Activated CD4-positive, alpha-beta T cell treated with anti-CD3 and anti-CD28 coated beads for 36 hours (primary cell): ENCODE results near the gene MRPL4. TPM values are rescaled to one million over a fixed set of nuclear protein-coding genes. Genes with fewer than 3 reads are reported as not detected.
"Not testable (repeated sequence)": the region's sequence is repeated elsewhere in the genome, so short reads cannot be mapped to it uniquely, and the experiment has no call there.

Source experiments
- ATAC-seq: fragments of 200-7000 bp; cut with Tn5 transposase; one replicate; pipeline ENCODE4 v1.10.0; 2021; ENCODE audit warnings: mild to moderate bottlenecking, moderate library complexity
- CTCF ChIA-PET: fragments of 350-600 bp; sonication (Branson Sonifier 250); formaldehyde crosslinking; loops from one replicate; lab custom pipeline; 2021; ENCODE audit warnings: antibody characterized with exemption; lab: Charles Lee
- POLR2A ChIA-PET: fragments of 350-600 bp; sonication (Branson Sonifier 250); formaldehyde crosslinking; loops from one replicate; lab custom pipeline; 2021; ENCODE audit warnings: antibody characterized with exemption, inconsistent platforms; lab: Charles Lee
- DNase-seq: peaks from one replicate; pipeline ENCODE4 v3.0.0-alpha.2; 2020
- H3K27ac Mint-ChIP-seq: one replicate; pipeline ENCODE4 v1.8.0; 2021; ENCODE audit warnings: mixed read lengths
- H3K27me3 Mint-ChIP-seq: one replicate; pipeline ENCODE4 v1.8.0; 2021; ENCODE audit warnings: mixed read lengths
- H3K36me3 Mint-ChIP-seq: one replicate; pipeline ENCODE4 v1.8.0; 2021; ENCODE audit warnings: low read depth, mixed read lengths
- H3K4me1 Mint-ChIP-seq: one replicate; pipeline ENCODE4 v1.8.0; 2021; ENCODE audit warnings: mixed read lengths
- H3K4me3 Mint-ChIP-seq: one replicate; pipeline ENCODE4 v1.8.0; 2021; ENCODE audit warnings: mild to moderate bottlenecking, moderate library complexity, mixed read lengths
- H3K9me3 Mint-ChIP-seq: one replicate; pipeline ENCODE4 v1.8.0; 2021; ENCODE audit warnings: low read depth, mixed read lengths
- intact Hi-C, 2 experiments: fragments of 100-400 bp; cut with DNase I in 1 of 2; cut with micrococcal nuclease in 1 of 2; formaldehyde crosslinking; loops; one replicate each; pipeline versions ENCODE4 v1.14.2 to v1.15.1; 2022 to 2024; cut with DNase I, micrococcal nuclease
- total RNA-seq, 2 experiments: library from RNA; stranded (reverse); gene quantifications; one replicate each; pipeline ENCODE4 v1.2.3, GENCODE V29; 2021

MRPL4 gene
- total RNA-seq, 2 experiments from 2014 or later = 130 to 140 TPM

DNA sequence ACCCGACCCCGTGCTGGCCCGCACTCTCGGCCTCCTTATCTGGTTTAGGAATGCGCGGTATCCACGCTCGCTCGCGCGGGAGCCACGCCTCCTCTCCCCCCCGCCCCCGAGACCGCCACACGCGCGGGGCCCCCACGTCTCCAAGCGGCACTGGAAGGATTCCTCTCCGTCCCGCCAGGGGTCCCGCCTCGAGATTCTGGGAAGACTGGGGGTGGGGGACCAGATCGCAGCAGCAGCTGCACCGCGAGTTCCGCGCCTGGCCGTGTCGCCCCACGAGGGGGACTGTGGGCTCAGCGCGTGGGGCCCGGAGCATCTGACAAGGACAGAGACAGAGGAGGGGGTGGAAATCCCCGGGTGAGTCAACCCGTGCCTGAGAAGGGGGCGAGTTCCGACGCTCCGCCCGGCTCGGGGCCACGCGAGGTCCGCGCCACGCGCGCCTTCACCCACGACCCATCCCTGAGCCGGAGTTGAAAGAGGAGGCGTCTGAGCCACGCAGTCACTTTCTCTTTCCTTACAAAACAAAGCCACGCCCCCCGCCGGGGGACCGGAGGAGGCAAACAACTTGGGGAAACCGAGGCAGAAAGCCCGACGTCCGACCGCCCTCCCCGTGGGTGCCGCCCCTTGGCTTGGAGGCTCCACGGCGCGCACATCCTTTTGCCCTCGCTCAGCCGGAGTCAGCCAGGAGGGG, 21.7 kb upstream of the MRPL4 start:
- DNase-seq (peak; percentile 76), ATAC-seq (peak; percentile 61)
- intact Hi-C loops = loop anchor here (1.0 to 2.0 kb wide), 3 partner anchors 20 to 61 kb away; partner anchors contain the start of gene DNMT1 (in 1 of the 2)
- Mint-ChIP-seq H3K9me3 (no peaks in the 10 kb centered on the region), H3K27me3 (no peaks in the 10 kb centered on the region), H3K4me3 (peak overlapping the region; percentile 81), H3K36me3 (no peaks in the 10 kb centered on the region), H3K4me1 (peaks cover 18% of the 10 kb centered on the region), H3K27ac (peak overlapping the region; percentile 84)
- CTCF ChIA-PET = interaction anchor here (1.0 to 1.8 kb wide), 2 partner anchors 20 kb away, joined by 4 to 9 read pairs; no protein-coding TSS in a partner anchor
- POLR2A ChIA-PET = no interaction called here

DNA sequence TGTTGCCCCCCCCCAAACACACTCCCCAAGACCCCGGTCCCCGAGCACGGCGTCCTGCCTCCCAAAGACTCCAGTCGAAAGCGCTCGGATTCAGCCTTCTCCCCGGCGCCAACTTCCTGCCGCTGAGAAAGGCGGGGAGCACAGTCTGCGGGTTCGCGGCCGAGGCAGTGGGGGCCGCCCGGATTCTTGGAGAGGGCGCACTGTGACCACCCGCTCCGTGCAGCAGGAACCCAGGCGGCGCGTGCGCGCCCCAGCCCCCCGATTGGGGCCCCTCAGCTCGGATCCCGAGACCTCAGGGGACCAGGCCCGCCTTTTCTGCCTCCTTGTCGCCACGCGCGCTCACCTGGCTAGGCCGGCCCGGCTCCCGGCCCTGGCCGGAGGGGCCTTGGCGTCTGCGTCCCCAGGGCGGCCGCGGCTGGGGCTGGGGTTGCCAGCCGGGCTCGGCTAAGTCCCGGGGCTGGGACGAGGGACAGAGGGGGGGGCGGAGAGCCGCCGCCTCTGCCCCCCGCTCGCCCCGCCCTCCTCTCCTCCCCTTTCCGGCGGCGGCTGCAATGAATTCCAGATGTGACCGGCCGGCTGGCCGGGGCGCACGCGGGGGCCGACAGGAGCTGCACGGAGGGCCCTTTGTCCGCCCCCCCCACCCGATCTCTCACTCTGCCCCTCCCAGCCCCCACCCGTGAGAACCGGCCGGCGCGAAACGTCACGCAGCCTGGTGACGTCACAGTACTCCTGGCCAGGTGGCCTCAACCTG, 21.0 kb upstream of the MRPL4 start, which contains the start of gene S1PR2:
Gene S1PR2, minus strand, starts transcription at position 471 of the 751 bp plus-strand sequence. CDS start 6,426 bp downstream, outside the sequence.
- no peaks in the 10 kb centered on the region for H3K9me3 Mint-ChIP-seq
- H3K27ac Mint-ChIP-seq = peak within 1 kb of the TSS; percentile 84
- ChIA-PET CTCF (interaction anchor here (1.8 kb wide), 1 partner anchor 19 kb away, joined by 9 read pairs; no protein-coding TSS in a partner anchor), POLR2A (no interaction called here)
- no peaks in the 10 kb centered on the region for H3K27me3 Mint-ChIP-seq
- peaks cover 24% of the 10 kb centered on the region for H3K4me1 Mint-ChIP-seq
- peak within 1 kb of the TSS; percentile 81 for H3K4me3 Mint-ChIP-seq
- intact Hi-C loops = loop anchor here (1.0 to 2.0 kb wide), 5 partner anchors 19 to 60 kb away; partner anchors contain the start of gene DNMT1 (in 2 of the 2)
- DNase-seq (peak; percentile 83), ATAC-seq (peak; percentile 62)
- no peaks in the 10 kb centered on the region for H3K36me3 Mint-ChIP-seq

DNA sequence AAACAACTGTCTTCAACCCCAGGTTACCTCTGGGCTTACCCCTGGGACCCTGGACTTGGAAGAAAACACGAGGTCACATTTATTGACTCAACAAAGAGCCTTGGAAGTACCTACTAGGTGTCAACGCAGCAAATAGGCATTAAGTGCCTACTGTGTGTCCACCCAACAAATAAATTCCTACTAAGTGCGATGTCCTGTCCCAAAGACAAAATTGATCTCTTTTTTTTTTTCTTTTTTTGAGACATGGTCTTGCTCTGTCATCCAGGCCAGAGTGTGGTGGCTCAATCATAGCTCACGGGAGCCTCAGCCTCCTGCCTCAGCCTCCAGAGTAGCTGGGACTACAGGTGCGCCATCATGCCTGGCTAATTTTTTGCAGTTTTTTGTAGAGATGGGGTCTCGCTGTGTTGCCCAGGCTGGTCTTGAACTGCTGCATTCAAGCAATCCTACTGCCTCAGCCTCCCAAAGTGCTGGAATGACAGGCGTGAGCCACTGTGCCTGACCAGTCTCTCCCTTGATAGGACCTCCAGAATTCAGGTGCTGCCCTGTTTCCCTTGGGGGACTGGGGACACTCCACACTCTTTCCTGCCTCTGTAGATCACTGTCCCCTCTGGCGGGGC, 20.3 kb upstream of the MRPL4 start:
- intact Hi-C loops = loop anchor here (1.0 to 2.0 kb wide), 4 partner anchors 19 to 37 kb away; partner anchors contain the start of gene DNMT1 (in 2 of the 2)
- Mint-ChIP-seq H3K4me1 (peaks cover 29% of the 10 kb centered on the region), H3K9me3 (peaks cover 2% of the 10 kb centered on the region), H3K27me3 (no peaks in the 10 kb centered on the region), H3K36me3 (peaks cover 3% of the 10 kb centered on the region), H3K4me3 (peak overlapping the region; percentile 81), H3K27ac (peak overlapping the region; percentile 63)
- CTCF ChIA-PET = interaction anchor here (1.8 kb wide), 1 partner anchor 18 kb away, joined by 9 read pairs; no protein-coding TSS in a partner anchor
- POLR2A ChIA-PET = interaction anchor here (0.8 kb wide), 1 partner anchor 54 kb away, joined by 5 read pairs; no protein-coding TSS in a partner anchor
- DNase-seq (no peak), ATAC-seq (no peak)

DNA sequence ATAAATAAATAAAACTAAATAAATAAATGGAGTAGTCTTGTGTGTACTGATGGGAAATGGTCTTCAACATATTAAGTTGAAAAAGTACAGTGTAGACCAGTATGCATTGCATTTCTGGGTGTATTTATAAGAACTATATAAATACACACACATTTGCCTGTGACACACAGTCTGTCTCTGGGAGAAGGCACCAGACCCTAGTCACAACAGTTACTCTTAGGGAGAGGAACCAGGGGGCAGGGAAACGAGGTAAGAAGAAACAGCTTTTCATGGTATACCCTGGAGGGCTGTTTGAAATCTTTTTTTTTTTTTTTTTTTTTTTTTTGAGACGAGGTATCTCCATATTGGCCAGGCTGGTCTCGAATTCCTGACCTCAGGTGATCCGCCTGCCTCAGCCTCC, 18.1 kb upstream of the MRPL4 start:
- POLR2A ChIA-PET = no interaction called here
- no peak overlapping the region for H3K27ac Mint-ChIP-seq
- peaks cover 2% of the 10 kb centered on the region for H3K9me3 Mint-ChIP-seq
- no peak for DNase-seq
- no peaks in the 10 kb centered on the region for H3K27me3 Mint-ChIP-seq
- intact Hi-C loops = no loop called here
- peaks cover 29% of the 10 kb centered on the region for H3K4me1 Mint-ChIP-seq
- CTCF ChIA-PET = interaction anchor here (0.7 to 3.8 kb wide), 2 partner anchors 16 to 18 kb away, joined by 3 to 18 read pairs; partner anchors contain the start of gene MRPL4
- ATAC-seq = no peak
- peaks cover 3% of the 10 kb centered on the region for H3K36me3 Mint-ChIP-seq
- no peak overlapping the region for H3K4me3 Mint-ChIP-seq

DNA sequence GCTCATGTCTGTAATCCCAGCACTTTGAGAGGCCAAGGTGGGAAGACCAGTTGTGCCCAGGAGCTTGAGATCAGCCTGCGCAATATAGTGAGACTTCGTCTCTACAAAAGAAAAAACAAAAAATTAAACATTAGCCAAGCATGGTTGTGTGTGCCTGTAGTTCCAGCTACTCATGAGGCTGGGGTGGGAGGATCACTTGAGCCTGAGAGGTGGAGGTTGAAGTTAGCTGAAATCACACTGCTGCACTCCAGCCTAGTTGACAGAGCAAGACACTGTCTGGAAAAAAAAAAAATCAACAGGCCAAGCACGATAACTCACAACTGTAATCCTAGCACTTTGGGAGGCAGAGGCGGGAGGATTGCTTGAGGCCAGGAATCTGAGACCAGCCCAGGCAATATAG, 17.0 kb upstream of the MRPL4 start:
- Mint-ChIP-seq H3K9me3 (peaks cover 2% of the 10 kb centered on the region), H3K4me3 (no peak overlapping the region), H3K36me3 (peaks cover 3% of the 10 kb centered on the region), H3K4me1 (peaks cover 20% of the 10 kb centered on the region), H3K27me3 (no peaks in the 10 kb centered on the region), H3K27ac (peak overlapping the region; percentile 11)
- intact Hi-C loops = no loop called here
- ChIA-PET POLR2A (no interaction called here), CTCF (interaction anchor here (2.1 to 3.8 kb wide), 2 partner anchors 14 to 23 kb away, joined by 10 to 18 read pairs; no protein-coding TSS in a partner anchor)
- ATAC-seq (no peak), DNase-seq (no peak)

DNA sequence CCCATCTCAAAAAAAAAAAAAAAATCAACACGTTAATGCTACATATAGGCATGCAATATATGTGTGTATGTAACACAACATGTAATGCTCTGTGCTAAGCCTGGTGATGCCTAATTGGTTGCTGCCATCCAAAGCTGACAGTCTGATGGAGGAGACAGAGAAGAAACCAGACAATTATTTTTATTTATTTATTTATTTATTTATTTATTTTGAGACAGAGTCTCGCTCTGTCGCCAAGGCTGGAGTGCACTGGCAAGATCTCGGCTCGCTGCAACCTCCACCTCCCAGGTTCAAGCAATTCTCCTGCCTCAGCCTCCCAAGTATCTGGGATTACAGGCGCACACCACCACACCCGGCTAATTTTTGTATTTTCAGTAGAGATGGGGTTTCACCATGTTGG, 16.6 kb upstream of the MRPL4 start:
- Mint-ChIP-seq H3K4me1 (peaks cover 18% of the 10 kb centered on the region), H3K27ac (peak overlapping the region; percentile 100)
- POLR2A ChIA-PET = interaction anchor here (1.2 kb wide), 1 partner anchor 48 kb away, joined by 3 read pairs; no protein-coding TSS in a partner anchor
- CTCF ChIA-PET = interaction anchor here (0.7 to 3.8 kb wide), 4 partner anchors 14 to 324 kb away, joined by 3 to 18 read pairs (median 7); no protein-coding TSS in a partner anchor
- H3K27me3 Mint-ChIP-seq, ATAC-seq, H3K4me3 Mint-ChIP-seq, DNase-seq, intact Hi-C loops, H3K36me3 Mint-ChIP-seq, H3K9me3 Mint-ChIP-seq: not testable (repeated sequence)

DNA sequence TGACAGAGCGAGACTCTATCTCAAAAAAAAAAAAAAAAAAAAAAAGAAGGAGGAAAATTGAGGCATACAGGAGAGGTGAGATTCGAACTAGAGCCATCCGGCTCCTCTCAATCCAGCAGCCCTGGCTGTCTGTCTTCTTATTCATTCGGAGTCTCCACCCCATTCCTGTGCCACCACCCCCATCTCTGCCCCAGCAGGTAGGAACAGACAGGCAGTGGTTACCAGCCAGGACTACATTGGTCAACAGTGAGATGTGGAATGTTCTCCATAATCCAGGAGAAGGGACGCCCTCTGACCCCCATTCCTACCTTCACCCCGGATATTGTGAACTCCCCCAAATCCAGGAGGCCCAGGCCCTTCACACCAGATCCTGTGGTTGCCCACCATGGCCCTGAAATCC, 14.3 kb upstream of the MRPL4 start:
- peaks cover 14% of the 10 kb centered on the region for H3K4me1 Mint-ChIP-seq
- H3K36me3 Mint-ChIP-seq = peaks cover 3% of the 10 kb centered on the region
- ChIA-PET CTCF (interaction anchor here (1.0 kb wide), 1 partner anchor 9 kb away, joined by 3 read pairs; no protein-coding TSS in a partner anchor), POLR2A (no interaction called here)
- no peaks in the 10 kb centered on the region for H3K27me3 Mint-ChIP-seq
- H3K4me3 Mint-ChIP-seq = no peak overlapping the region
- peaks cover 2% of the 10 kb centered on the region for H3K9me3 Mint-ChIP-seq
- intact Hi-C loops = no loop called here
- H3K27ac Mint-ChIP-seq = no peak overlapping the region
- no peak for DNase-seq
- ATAC-seq = no peak

DNA sequence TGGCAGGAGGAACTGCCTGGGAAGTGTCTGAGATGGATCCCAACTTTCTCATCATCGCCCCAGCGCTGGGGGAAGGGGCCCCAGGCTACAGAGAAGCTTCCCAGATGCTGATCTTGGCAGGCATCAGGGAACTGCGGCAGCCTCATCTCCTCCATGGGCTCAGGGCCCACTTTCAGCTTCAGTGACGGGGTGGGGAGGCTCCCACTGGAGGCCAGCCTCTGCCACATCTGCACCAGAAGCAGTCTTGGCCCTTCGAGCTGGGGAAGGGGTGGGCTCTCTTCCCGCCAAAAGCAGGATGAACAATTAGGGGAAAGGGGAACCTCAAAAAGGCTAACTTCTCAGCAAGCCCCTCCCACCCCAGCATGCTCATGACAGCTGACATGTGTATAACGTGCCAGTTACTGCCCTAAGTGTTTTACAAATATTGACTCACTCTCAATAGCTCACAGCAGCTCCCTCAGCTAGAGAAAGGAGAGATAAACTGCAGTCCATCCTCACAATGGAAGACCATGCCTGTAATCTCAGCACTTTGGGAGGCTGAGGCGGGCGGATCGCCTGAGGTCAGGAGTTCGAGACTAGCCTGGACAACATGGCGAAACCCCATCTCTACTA, 13.7 kb upstream of the MRPL4 start:
- Mint-ChIP-seq H3K9me3 (peaks cover 2% of the 10 kb centered on the region), H3K4me1 (peaks cover 14% of the 10 kb centered on the region), H3K27ac (no peak overlapping the region), H3K27me3 (no peaks in the 10 kb centered on the region), H3K4me3 (no peak overlapping the region), H3K36me3 (peaks cover 3% of the 10 kb centered on the region)
- ChIA-PET CTCF (interaction anchor here (1.0 to 1.2 kb wide), 2 partner anchors 10 to 12 kb away, joined by 3 to 4 read pairs; no protein-coding TSS in a partner anchor), POLR2A (interaction anchor here (0.5 kb wide), 1 partner anchor 138 kb away, joined by 3 read pairs; no protein-coding TSS in a partner anchor)
- DNase-seq (no peak), ATAC-seq (peak; percentile 28)
- intact Hi-C loops = no loop called here

DNA sequence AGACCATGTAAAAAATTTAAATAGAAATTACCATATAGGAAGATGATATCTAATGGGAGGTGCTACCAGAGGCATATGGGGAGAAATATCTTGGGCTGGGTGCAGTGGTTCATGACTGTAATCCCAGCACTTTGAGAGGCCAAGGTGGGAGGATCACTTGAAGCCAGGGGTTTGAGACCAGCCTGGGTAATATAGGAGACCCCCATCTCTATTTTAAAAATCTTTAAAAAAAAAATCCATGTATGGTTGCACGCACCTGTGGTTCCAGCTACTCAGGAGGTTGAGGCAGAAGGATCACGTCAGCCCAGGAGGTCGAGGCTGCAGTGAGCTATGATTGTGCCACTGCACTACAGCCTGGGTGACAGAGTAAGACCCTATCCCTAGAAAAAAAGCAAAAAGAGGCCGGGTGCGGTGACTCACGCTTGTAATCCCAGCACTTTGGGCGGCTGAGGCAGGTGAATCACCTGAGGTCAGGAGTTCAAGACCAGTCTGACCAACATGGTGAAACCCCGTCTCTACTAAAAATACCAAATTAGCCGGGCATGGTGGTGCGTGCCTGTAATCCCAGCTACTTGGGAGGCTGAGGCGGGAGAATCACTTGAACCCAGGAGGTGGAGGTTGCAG, 10.1 kb upstream of the MRPL4 start:
- H3K9me3 Mint-ChIP-seq, H3K27me3 Mint-ChIP-seq, H3K36me3 Mint-ChIP-seq, H3K4me1 Mint-ChIP-seq, intact Hi-C loops, DNase-seq, H3K4me3 Mint-ChIP-seq, ATAC-seq, H3K27ac Mint-ChIP-seq: not testable (repeated sequence)
- ChIA-PET POLR2A (interaction anchor here (0.5 to 0.6 kb wide), 2 partner anchors 89 to 161 kb away, joined by 4 to 7 read pairs; partner anchors contain the start of gene CDC37), CTCF (interaction anchor here (1.0 kb wide), 1 partner anchor 34 kb away, joined by 3 read pairs; no protein-coding TSS in a partner anchor)

DNA sequence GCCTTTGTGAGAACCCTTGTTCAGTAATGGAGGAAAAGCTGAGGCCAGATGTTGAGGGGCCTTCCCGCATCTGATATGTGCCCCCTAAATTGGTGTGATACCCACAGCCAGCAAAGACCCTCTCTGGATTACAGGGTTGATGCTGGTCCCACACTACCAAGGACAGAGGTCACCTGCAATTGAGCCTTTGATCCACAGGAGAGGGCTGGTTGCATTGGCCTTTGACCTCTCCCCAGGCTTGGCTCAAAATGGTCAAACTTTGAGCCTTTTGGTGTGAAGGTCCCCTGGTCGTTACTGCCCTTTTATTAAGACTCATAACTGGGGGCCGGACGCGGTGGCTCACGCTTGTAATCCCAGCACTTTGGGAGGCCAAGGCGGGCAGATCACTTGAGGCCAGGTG, 8.4 kb upstream of the MRPL4 start:
- intact Hi-C loops = no loop called here
- Mint-ChIP-seq H3K27ac (no peak overlapping the region), H3K4me3 (no peak overlapping the region), H3K9me3 (no peaks in the 10 kb centered on the region), H3K27me3 (no peaks in the 10 kb centered on the region), H3K36me3 (no peaks in the 10 kb centered on the region), H3K4me1 (no peaks in the 10 kb centered on the region)
- ChIA-PET POLR2A (no interaction called here), CTCF (interaction anchor here (1.2 kb wide), 1 partner anchor 18 kb away, joined by 4 read pairs; no protein-coding TSS in a partner anchor)
- DNase-seq (no peak), ATAC-seq (no peak)
